Suprapubic skin (tissue), 4 donors: ENCODE measurements around the gene SPECC1L.

Experiments
- EP300 ChIP-seq: sonication (generic); formaldehyde crosslinking; IDR thresholded peaks from one replicate; pipeline ENCODE4 v1.6.1; 2017; ENCODE audit warnings: antibody characterized with exemption
- POLR2A ChIP-seq, 2 donors: fragments of 450-650 bp; IDR thresholded peaks; one replicate each; pipeline ENCODE4 v1.6.1; 2017; ENCODE audit warnings: antibody characterized with exemption in 2 of 2, mild to moderate bottlenecking in 2 of 2, moderate library complexity in 2 of 2
- POLR2AphosphoS5 ChIP-seq, 3 donors: sonication (generic); formaldehyde crosslinking; IDR thresholded peaks; one replicate each; pipeline ENCODE4 v1.6.1; 2017; ENCODE audit warnings: antibody characterized with exemption in 3 of 3
- TF ChIP-seq, protein P1 (sequence below), 2 donors: fragments of 200-600 bp in 1 of 2; fragments of 450-650 bp in 1 of 2; sonication (generic) in 1 of 2; IDR thresholded peaks; one replicate each; pipeline ENCODE4 v1.5.1; 2016 to 2019; ENCODE audit warnings: antibody characterized with exemption in 2 of 2, mild to moderate bottlenecking in 1 of 2, moderate library complexity in 1 of 2

DNA sequence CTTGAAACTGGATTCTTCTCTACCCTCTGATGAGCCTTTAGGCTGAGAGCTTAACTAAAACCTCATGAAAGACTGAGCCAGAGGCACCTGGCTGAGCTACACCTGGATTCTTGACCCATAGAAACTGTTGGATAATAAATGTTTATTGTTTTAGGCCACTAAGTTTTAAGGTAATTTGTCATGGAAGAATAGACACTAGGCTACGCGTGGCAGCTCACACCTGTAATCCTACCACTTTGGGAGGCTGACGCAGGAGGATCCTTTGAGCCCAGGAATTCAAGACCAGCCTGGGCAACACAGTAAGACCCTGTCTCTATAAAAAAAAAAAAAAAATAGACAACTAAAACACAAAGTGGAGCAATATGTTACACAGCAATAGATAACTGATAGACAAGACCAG, 195.3 kb downstream of the SPECC1L start:
- TF ChIP-seq, protein P1, sequence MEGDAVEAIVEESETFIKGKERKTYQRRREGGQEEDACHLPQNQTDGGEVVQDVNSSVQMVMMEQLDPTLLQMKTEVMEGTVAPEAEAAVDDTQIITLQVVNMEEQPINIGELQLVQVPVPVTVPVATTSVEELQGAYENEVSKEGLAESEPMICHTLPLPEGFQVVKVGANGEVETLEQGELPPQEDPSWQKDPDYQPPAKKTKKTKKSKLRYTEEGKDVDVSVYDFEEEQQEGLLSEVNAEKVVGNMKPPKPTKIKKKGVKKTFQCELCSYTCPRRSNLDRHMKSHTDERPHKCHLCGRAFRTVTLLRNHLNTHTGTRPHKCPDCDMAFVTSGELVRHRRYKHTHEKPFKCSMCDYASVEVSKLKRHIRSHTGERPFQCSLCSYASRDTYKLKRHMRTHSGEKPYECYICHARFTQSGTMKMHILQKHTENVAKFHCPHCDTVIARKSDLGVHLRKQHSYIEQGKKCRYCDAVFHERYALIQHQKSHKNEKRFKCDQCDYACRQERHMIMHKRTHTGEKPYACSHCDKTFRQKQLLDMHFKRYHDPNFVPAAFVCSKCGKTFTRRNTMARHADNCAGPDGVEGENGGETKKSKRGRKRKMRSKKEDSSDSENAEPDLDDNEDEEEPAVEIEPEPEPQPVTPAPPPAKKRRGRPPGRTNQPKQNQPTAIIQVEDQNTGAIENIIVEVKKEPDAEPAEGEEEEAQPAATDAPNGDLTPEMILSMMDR (IDR thresholded peaks at IDR 0.05): no peak
- TF ChIP-seq EP300 (no peak), POLR2A (IDR thresholded peaks at IDR 0.05) (no peak), POLR2AphosphoS5 (IDR thresholded peaks at IDR 0.05) (no peak)
